Measurements from ENCODE around the gene NBEA.

NBEA gene

GRCh38 chr13:35354882-35355281 lies 412.8 kb downstream of the NBEA start:
- TF ChIP-seq CTCF (IDR thresholded peaks at IDR 0.05; ENCODE audit: poor library complexity, severe bottlenecking): no peak
- Histone ChIP-seq H3K27ac (ENCODE audit: poor library complexity, severe bottlenecking) (no peak overlapping the region), H3K27me3 (ENCODE audit: insufficient read depth, poor library complexity, severe bottlenecking) (no peaks in the 10 kb centered on the region), H3K4me3 (ENCODE audit: severe bottlenecking) (no peak overlapping the region), H3K4me1 (ENCODE audit: insufficient read depth, poor library complexity, severe bottlenecking) (peaks cover 3% of the 10 kb centered on the region), H3K9me3 (ENCODE audit: severe bottlenecking) (no peaks in the 10 kb centered on the region), H3K36me3 (ENCODE audit: low read depth) (no peaks in the 10 kb centered on the region)
- DNase-seq (ENCODE audit: low spot score) (no peak), ATAC-seq (ENCODE audit: low read depth) (no peak)

- Histone ChIP-seq H3K4me1 (ENCODE audit: insufficient read depth, poor library complexity, severe bottlenecking) (peaks cover 3% of the 10 kb centered on the region), H3K4me3 (ENCODE audit: severe bottlenecking) (no peak overlapping the region), H3K36me3 (ENCODE audit: low read depth) (no peaks in the 10 kb centered on the region), H3K9me3 (ENCODE audit: severe bottlenecking) (no peaks in the 10 kb centered on the region), H3K27ac (ENCODE audit: poor library complexity, severe bottlenecking) (no peak overlapping the region), H3K27me3 (ENCODE audit: insufficient read depth, poor library complexity, severe bottlenecking) (no peaks in the 10 kb centered on the region)
- ATAC-seq (ENCODE audit: low read depth) (no peak), DNase-seq (ENCODE audit: low spot score) (no peak)
- no peak for TF ChIP-seq CTCF (IDR thresholded peaks at IDR 0.05; ENCODE audit: poor library complexity, severe bottlenecking)
These were observed 414.5 kb downstream of the NBEA start for GRCh38 chr13:35356572-35356971.

- H3K27me3 ChIP-seq (ENCODE audit: insufficient read depth, poor library complexity, severe bottlenecking): no peaks in the 10 kb centered on the region
- no peaks in the 10 kb centered on the region for H3K4me1 ChIP-seq (ENCODE audit: insufficient read depth, poor library complexity, severe bottlenecking)
- ATAC-seq (ENCODE audit: low read depth) (no peak), DNase-seq (ENCODE audit: low spot score) (no peak)
- H3K9me3 ChIP-seq (ENCODE audit: severe bottlenecking): peaks cover under 1% of the 10 kb centered on the region
- no peak overlapping the region for H3K4me3 ChIP-seq (ENCODE audit: severe bottlenecking)
- H3K27ac ChIP-seq (ENCODE audit: poor library complexity, severe bottlenecking): no peak overlapping the region
- no peak for TF ChIP-seq CTCF (IDR thresholded peaks at IDR 0.05; ENCODE audit: poor library complexity, severe bottlenecking)
- no peaks in the 10 kb centered on the region for H3K36me3 ChIP-seq (ENCODE audit: low read depth)
These were observed 423.8 kb downstream of the NBEA start for GRCh38 chr13:35365883-35366282.

- no peak for DNase-seq (ENCODE audit: low spot score)
- Histone ChIP-seq H3K27me3 (ENCODE audit: insufficient read depth, poor library complexity, severe bottlenecking) (no peaks in the 10 kb centered on the region), H3K36me3 (ENCODE audit: low read depth) (no peaks in the 10 kb centered on the region), H3K9me3 (ENCODE audit: severe bottlenecking) (peaks cover 2% of the 10 kb centered on the region), H3K27ac (ENCODE audit: poor library complexity, severe bottlenecking) (no peak overlapping the region), H3K4me1 (ENCODE audit: insufficient read depth, poor library complexity, severe bottlenecking) (no peaks in the 10 kb centered on the region), H3K4me3 (ENCODE audit: severe bottlenecking) (no peak overlapping the region)
- TF ChIP-seq CTCF (IDR thresholded peaks at IDR 0.05; ENCODE audit: poor library complexity, severe bottlenecking): no peak
- ATAC-seq (ENCODE audit: low read depth): no peak
These were observed 425.5 kb downstream of the NBEA start for GRCh38 chr13:35367586-35367985.

- ATAC-seq (ENCODE audit: low read depth) (no peak), DNase-seq (ENCODE audit: low spot score) (no peak)
- H3K4me1 ChIP-seq (ENCODE audit: insufficient read depth, poor library complexity, severe bottlenecking): no peaks in the 10 kb centered on the region
- no peaks in the 10 kb centered on the region for H3K36me3 ChIP-seq (ENCODE audit: low read depth)
- H3K9me3 ChIP-seq (ENCODE audit: severe bottlenecking): no peaks in the 10 kb centered on the region
- no peaks in the 10 kb centered on the region for H3K27me3 ChIP-seq (ENCODE audit: insufficient read depth, poor library complexity, severe bottlenecking)
- H3K27ac ChIP-seq (ENCODE audit: poor library complexity, severe bottlenecking): no peak overlapping the region
- TF ChIP-seq CTCF (IDR thresholded peaks at IDR 0.05; ENCODE audit: poor library complexity, severe bottlenecking): no peak
- H3K4me3 ChIP-seq (ENCODE audit: severe bottlenecking): no peak overlapping the region
These were observed 436.9 kb downstream of the NBEA start for GRCh38 chr13:35378939-35379338.

Measured in RWPE2 (cell line).